Left kidney (tissue), 2 donors: ENCODE results near the gene CIITA. TPM values are rescaled to one million over a fixed set of nuclear protein-coding genes. Genes with fewer than 3 reads are reported as not detected.
A peak's percentile ranks its signal among the peaks of the same experiment; 100 is the strongest.
"Not testable (repeated sequence)": the region's sequence is repeated elsewhere in the genome, so short reads cannot be mapped to it uniquely, and the experiment has no call there.

Source experiments
- DNase-seq: peaks from one replicate; pipeline ENCODE4 v3.0.0-alpha.2; 2013
- polyA plus RNA-seq: library from polyadenylated mRNA; unstranded; fragments of 120-200 nt; gene quantifications from one replicate; pipeline ENCODE4 v1.2.1, GENCODE V29; 2013; ENCODE audit not compliant: insufficient read length

The CIITA gene
- polyA plus RNA-seq, 1 donor: 4.4 TPM

DNA sequence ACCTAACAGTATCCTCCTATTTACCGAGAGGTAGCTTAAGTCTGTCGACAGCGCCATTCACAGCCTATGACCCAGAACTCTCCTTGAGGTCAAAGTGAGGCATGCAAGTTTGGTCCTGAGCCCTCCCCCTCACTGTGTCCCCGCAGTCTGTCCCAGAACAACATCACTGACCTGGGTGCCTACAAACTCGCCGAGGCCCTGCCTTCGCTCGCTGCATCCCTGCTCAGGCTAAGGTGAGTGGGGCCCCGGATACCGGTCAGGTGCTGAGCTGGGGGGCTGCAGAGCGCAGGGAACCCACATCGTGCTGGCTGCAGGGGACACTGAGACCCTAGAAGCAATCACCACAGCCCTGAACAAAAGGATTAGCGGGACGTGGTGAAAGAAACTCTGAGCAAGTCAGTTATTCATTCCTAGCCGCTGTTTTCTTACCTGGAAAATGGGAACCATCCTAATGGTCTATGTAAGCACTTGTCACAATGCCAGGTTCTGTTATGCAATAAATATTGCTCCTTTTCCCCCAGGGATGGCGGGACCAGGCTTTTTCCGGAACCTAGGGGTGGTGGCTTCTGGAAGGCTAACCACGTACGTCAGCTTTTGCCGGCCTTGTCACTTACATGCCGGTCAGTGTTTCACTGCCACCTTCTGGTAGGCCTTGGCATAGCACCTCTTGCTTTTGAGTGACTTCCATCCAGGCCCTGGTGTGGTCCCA is 41.4 kb downstream of the CIITA start:
- peak; percentile 93 for DNase-seq

DNA sequence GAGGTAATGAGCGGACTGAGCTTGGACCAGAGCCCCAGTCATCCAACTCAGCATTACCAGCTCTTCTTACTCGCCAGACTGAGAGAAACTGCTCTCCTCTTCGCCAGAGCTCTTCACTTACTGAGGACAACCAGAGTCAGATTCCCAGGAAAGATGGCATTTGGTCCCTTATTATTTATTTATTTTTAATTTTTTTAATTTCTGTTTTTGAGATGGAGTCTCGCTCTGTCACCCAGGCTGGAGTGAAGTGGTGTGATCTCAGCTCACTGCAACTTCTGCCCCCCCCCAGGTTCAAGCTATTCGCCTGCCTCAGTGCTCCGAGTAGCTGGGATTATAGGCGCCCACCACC is 42.0 kb downstream of the CIITA start:
- DNase-seq: no peak

DNA sequence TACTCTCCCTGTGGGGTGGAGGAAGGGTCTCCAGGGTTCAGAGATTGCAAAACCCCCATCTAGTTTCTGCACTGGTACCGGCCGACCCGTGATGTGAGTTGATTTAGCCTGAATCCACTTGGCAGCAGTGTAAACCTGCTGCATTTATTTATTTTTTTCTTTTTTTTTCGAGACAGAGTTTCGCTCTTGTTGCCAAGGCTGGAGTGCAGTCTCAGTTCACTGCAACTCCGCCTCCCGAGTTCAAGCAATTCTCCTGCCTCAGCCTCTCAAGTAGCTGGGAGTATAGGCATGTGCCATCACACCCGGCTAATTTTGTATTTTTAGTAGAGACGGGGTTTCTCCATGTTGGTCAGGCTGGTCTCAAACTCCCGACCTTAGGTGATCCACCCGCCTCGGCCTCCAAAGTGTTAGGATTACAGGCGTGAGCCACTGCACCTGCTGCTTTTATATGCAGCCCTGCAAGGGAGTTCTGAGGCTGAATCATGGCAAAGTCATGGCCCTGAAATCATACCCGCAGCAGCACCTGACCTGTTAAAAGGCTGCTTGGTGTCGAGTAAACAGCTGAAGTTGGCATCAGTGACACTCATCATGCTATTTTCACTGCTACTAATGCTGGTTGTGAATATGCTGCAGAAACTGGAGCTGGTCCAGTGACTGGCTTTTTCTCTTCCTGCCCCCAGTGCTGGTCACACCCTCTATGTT is 43.9 kb downstream of the CIITA start:
- no peak for DNase-seq

DNA sequence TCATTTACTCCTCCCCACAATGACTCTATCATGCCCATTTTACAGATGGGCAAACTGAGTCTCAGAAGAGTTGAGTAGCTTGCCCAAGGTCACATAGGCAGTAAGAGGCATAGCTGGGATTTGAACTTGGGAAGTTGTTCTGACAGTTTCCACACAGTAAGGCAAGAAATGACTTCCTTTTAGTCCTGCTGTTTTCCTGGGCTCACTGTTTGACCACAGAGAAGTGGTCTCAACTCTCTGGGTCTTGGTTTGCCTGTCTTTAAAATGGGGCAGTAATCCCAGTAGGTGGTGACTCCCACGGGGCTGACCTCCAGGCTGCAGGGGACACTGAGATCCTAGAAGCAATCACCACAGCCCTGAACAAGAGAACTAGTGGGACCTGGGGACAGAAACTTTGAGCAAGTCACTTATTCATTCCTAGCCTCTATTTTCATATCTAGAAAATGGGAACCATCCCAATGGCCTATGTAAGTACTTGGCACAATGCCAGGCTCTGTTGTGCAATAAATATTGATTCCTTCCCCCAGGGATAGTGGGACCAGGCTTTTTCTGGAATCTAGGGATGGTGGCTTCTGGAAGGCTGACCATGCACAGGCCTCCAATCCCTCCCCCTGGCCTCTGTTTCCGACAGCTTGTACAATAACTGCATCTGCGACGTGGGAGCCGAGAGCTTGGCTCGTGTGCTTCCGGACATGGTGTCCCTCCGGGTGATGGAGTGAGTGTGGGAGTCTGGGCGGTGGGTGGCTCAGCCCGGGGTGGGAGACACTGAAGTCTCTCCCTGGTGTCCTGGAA is 44.7 kb downstream of the CIITA start:
- no peak for DNase-seq

DNA sequence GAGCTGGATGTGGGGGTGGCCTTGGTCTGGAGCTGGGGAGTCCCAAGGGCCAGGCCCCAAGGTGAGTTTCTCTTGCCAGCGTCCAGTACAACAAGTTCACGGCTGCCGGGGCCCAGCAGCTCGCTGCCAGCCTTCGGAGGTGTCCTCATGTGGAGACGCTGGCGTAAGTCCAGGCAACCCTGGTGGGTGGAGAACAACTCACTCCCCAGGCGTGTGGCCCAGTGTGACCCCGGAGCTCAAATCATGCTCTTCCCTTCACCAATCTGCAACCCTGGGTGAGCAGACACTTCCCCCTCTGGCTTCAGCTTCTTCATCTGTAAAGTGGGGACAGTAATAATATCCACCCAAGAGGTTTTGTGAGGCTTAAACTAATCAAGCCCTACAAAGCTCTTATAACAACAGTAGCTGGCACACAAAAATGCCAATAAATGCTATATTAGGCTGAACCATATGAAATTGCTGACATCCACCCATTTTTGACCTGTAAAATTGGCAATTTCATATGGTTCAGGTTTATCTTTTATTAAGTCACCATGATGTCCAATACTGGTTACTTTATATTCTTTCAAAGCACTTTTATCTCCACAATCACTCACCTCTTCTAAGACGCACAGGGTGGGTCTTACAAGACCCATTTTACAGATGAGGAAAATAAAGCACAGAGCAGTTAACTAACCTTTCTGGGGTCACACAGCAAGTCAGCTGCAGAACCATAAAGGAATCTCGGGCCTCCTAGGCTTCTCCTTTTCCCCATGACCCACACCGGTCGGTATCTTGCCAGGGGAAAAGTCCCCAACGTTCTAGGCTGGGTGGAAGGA is 45.5 kb downstream of the CIITA start:
- no peak for DNase-seq

DNA sequence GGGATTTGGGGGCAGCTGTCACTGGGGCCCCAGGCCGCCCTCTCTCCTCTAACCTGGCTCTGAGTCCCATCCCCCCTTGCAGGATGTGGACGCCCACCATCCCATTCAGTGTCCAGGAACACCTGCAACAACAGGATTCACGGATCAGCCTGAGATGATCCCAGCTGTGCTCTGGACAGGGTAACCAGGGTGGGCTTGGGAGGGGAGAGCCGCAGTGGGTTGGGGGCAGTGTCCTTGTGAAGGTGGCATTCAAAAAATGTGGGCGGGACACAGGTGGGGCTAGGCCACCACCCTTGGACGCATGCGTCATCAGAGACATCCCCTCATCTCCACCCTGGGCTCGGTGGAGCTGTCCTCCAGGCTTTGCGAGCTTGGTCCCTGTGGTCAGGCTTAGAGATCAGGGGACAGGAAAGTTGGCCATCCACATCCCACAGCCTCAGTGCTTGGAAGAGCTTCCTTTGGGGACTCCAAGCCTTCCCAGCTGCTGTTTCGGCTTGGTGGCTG is 46.2 kb downstream of the CIITA start:
- no peak for DNase-seq

DNA sequence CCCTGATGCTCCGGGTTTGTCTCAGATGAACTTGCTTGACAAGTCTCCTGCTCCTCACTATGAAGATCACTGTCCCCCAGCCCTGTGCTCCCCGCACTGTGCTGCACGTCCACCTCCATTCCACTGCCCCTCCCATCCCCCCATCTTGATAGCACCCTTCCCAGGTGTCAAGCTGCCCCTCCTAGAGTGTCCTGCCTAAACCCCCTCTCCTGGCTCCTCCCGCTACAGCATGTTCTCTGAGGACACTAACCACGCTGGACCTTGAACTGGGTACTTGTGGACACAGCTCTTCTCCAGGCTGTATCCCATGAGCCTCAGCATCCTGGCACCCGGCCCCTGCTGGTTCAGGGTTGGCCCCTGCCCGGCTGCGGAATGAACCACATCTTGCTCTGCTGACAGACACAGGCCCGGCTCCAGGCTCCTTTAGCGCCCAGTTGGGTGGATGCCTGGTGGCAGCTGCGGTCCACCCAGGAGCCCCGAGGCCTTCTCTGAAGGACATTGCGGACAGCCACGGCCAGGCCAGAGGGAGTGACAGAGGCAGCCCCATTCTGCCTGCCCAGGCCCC is 46.7 kb downstream of the CIITA start:
- no peak for DNase-seq

DNA sequence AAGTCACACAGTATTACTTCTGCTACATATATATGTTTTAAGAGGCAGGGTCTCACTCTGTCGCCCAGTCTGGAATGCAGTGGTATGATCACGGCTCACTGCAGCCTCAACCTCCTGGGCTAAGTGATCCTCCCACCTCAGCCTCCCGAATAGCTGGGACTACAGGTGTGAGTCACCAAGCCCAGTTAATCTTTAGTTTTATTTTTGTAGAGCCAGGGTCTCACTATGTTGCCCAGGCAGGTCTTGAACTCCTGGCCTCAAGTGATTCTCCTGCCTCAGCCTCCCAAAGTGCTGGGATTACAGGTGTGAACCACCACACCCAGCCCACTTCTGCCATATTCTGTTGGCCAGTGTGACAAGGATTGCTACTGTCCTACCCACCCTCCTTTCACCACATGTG is 48.3 kb downstream of the CIITA start:
- DNase-seq: not testable (repeated sequence)

DNA sequence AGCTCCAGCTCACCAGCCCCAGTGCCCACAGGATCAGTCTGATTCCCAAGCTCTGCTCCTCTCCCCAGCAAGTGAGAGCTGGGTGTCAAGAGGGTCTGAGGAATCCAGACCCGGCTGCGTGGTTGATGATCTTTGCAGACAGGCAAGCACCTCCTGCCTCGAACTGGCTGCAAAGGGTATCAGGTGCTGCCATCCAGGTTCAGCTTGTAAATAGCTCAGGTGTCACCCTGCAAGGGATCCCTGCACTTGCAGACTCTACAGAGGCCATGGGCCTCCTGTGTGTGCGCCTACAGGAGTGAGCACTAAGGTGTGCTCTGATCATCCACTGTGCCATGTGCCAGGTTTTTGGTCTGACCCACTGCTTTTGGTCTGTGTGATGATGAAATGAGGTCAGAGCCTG is 49.1 kb downstream of the CIITA start:
- no peak for DNase-seq

DNA sequence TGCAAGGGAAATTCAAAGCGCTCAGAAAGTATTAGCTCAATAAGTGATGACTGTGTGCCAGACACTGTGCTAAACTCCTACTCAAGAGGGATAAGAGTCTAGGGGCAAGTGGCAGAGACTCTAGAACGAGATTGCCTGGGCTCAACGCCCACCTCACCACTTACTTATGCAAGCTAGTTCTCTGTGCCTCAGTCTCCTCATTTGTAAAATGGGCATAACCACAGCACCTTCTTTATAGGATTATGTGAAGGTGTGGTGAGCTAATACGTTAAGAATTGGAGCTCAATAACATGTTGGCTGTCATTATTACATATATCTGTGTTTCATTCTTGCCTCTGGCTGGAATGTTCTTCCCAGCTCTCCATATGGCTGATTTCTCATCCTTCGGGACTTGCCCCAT is 49.9 kb downstream of the CIITA start:
- no peak for DNase-seq

DNA sequence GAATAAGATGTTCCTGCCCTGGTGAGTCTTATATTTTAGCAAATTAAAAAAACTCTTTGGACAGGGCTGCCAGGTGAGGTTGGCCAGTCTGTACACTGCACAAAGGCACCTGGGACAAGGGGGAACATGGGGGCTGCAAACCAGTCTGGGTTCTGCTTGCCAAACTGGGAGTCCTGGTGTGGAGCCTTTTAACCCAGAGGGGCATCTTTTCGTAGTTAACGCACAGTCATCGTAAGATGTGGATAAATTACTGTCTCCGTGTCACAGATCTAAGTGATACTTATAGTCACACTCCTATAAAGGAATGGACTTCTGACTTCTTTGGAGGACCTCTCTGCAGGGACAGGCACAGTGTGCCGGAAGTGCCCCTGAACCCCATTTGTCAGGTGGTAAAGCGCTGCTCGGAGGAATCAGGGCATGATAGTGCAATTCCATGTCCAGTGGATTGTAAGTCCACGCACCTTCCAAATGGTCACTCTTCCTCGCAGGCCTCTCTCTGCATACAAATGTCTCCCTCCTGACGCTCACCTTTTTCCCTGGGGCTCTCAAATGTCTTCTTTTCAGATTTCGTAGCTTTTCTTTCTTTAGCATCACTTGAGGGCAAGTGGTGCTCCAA is 50.6 kb downstream of the CIITA start:
- no peak for DNase-seq

DNA sequence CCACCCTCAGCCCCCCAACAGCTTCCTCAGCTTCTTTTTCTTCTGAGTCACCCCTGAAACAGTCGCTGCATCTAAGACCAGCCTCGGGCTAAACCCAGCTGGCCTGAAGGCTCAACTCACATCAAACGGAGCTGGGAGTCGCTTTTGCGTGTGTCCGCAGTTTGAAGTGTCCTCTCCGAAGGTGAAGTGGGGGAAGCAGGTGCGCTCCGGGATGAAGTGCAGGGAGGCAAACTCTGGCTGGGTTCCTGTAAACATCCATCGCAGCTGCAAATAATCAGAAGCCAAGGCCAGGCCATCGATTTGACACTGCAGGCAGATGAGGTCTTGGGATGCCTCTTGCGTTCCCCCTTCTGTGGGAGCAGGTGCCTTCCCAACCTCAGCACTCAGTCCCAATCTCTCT is 52.1 kb downstream of the CIITA start:
- not testable (repeated sequence) for DNase-seq

DNA sequence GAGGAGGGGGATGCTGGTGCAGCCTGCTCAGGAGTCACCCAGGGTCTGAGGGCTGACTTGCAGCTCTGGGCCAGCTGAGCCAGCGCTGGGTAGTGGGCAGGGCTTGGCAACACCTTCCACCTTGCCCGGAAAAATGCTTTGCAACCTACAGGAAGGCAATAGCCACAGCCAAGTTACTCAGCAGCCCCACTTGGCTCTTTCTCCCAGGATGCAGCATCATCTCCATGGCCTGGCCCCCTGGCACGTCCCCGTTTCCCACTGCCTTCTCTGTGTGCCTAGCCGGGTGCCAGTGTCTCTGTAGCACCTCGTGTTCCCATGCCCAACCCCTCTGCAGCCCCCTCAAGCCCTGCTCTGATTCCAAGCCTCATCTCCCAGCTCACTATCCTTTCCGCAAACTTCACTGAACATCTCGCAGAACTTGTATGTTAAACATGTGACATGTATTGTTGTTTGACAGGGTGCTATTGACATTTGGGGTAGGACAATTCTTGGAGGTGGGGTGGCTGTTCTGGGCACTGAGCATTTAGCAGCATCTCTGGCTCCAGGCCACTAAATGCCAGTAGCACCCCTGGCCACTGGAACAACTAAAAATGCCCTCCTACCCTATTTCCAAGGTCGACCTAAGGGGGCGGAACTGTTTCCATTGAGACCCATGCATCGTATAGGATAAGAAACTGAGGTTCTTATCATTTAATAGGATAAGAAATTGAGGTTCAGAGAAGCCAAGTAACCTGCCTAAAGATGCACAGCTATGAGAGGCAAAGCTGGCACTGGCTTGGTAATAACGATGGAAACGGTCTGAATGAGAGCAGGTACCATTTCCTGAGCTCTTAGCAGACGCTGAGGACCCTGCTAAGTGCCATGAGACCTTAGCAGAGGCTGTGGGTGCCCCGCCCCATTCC is 53.1 kb downstream of the CIITA start:
- no peak for DNase-seq

DNA sequence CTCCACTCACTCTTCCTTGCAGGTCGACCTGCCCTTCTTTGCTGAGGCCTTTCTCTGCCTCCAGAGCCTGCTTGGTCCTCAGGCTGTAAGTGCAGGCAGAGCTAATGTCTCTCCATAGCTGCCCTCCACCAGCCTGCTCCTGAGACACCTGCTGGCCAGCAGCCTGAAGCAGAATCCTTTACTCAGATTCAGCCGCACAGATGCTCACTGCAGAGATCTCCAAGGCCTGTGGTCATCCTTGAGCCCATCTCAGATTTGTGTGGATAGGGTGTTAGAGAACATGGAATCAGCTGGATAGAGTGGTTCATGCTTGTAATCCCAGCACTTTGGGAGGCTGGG is 53.7 kb downstream of the CIITA start:
- no peak for DNase-seq

DNA sequence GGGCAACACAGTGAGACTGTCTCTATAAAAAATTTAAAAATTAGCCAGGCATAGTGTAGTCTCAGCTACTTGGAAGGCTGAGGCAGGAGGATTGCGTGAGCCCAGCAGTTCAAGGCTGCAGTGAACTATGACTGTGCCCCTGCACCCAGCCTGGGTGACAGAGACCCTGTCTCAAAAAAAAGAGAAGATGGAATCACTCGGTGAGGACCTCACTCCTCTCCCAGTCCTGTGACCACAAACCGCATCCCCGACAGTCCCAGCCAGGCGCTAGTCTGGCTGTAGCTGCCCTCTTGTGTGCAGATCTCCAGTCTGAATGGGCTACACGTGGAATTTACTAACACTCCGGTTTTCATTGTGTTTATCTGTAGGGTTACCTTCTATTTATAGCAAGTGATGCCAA is 54.1 kb downstream of the CIITA start:
- no peak for DNase-seq

DNA sequence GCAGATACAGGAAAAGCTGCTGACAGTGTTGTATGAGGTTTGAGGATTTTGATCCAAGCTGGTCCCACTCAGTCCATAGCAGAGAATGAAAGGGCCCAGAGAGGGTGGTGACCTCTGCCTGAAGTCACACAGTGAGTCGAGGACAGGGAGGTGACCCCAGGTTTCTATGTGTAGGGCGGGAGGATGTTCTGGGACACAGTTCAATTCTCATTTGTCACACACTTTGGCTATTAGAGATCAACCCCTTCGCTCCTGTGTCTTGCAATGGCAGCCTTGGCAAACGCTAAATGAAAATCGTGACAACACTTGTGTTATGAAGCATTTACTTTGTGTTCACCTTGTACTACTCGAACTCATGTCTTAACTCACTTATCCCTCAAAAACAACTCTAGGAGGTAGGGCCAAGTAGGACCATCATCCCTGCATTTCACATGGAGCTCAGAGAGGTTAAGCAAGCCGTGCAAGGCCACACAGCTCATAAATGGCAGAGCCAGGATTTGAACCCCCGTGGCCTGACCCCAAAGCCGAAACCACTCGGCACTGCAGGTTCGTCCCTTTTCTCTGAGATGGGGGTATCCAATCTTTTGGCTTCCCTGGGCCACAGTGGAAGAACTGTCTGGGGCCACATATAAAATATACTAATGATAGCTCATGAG is 55.1 kb downstream of the CIITA start:
- DNase-seq: no peak

DNA sequence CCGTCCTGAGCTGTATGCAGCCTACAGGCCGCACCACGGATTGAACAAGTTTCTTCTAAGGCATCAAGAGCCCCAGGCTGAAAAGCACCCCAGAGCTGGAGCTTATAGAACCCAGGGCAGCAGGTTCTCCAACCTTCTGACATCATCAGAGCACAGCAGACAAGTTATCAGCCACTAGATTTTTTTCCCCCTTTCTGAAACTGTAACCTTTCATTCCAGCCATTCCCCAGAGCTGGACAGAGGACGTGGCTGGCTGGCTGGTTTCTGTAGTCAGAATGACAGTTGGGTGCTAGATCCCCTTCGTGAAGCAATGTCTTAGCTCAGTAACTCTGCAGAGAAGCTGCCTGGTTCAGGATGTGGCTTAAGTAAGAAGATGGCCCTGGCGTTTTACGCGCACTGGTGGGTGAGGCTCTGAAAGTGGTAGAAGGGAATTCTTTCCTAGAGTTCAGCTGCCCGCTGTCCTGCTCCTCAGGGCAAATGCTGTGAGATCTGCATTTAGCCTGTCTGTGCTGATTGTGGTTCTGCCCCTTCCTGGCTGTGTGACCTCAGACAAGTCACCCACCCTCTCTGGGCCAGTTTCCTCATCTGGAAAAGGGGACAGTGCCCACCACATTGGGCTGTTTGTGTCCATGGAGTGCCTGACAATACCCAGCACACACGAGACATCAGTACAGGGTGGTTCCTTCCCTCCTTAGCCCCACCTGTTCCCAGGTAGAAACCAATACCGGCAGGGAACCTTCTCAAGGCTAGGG is 56.1 kb downstream of the CIITA start:
- no peak for DNase-seq

DNA sequence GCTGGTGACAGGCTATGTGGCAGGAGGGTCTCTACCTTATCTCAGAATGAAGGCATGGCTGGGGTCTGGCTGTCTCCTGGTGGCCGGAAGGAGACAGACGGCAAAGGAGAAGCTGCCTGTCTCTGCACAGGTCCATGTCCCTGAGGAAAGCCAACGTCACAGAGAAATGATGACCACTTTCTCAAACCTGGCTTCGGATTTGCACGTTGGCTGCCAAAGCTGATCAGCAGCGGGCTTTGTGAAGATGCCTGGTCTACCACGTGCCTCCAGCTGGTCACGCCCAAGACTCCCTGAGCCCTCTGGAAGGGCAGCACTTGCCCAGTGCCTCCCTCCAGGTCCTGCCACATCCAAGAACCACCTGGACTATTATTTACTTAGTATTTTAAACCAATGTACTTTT is 56.9 kb downstream of the CIITA start:
- DNase-seq: no peak
